Ectodermal cell (in vitro differentiated cells): Measurements from ENCODE around the gene ZNF205.

Source experiments
- H3K27ac ChIP-seq: 2 replicates; pipeline ENCODE4 v1.7.0; 2013; ENCODE audit warnings: mild to moderate bottlenecking, low read depth, low read length; ENCODE audit not compliant: insufficient read depth, poor library complexity, severe bottlenecking
- H3K27me3 ChIP-seq: 2 replicates; pipeline ENCODE4 v1.7.0; 2013; ENCODE audit warnings: mild to moderate bottlenecking, low read length; ENCODE audit not compliant: insufficient read depth, control insufficient read depth, poor library complexity, severe bottlenecking
- H3K36me3 ChIP-seq: one replicate; pipeline ENCODE4 v1.7.0; 2013; ENCODE audit warnings: low read length; ENCODE audit not compliant: control insufficient read depth, insufficient read depth
- H3K4me1 ChIP-seq: one replicate; pipeline ENCODE4 v1.7.0; 2013; ENCODE audit warnings: low read length; ENCODE audit not compliant: control insufficient read depth, insufficient read depth
- H3K4me3 ChIP-seq: 2 replicates; pipeline ENCODE4 v1.7.0; 2013; ENCODE audit warnings: low read depth, low read length, control low read depth; ENCODE audit not compliant: insufficient read depth
- H3K9me3 ChIP-seq: 2 replicates; pipeline ENCODE4 v1.7.0; 2013; ENCODE audit warnings: mild to moderate bottlenecking, low read length, moderate library complexity; ENCODE audit not compliant: control insufficient read depth
- WGBS, 2 experiments: methylation state at CpG; one replicate each; pipeline ENCODE4 v1.1.7; 2013; ENCODE audit warnings: missing lambda C conversion rate in 2 of 2; 5-methylcytosine and 5-hydroxymethylcytosine counted together

Gene ZNF205

DNA sequence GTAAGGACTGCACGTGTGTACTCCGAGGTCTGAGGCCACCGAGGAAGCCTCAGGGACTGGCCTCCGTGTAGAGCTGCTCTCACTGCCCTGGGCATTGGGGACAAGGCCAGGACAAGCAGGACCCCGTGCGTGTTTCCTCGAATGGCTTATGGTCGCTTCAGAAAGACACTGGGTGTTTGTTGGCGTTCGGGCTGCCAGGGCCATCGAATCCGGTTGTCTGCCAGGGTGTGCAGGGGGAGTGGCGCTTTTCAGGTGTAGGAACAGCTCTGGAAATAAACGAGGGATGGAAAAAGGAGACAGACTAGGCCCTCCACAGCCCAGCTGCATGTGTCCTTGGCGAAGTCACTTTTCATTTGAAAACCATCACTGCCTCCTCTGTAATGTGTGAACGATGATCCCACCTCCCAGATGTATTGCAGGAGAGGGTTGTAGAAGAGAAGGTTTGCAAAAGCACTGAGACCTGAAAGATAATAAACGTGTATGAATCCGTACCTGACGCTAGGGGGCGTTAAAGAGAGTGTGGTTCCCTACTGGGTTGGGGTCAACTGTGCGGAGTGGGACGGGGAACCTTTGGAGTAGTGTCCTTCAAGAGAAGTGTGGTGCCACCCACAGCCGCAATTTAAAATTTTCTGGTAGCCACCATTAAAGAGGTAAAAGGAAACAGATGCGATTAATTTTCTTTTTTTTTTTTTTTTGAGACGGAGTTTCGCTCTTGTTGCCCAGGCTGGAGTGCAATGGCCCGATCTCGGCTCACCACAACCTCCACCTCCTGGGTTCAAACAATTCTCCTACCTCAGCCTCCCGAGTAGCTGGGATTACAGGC is 11.2 kb upstream of the ZNF205 start:
- Histone ChIP-seq H3K4me3 (no peak overlapping the region), H3K4me1 (peaks cover 41% of the 10 kb centered on the region), H3K27me3 (peaks cover 20% of the 10 kb centered on the region), H3K36me3 (no peaks in the 10 kb centered on the region), H3K9me3 (no peaks in the 10 kb centered on the region), H3K27ac (no peak overlapping the region)
- WGBS, 2 experiments: 67% methylated on average over 26 to 27 of the region's 29 CpGs

DNA sequence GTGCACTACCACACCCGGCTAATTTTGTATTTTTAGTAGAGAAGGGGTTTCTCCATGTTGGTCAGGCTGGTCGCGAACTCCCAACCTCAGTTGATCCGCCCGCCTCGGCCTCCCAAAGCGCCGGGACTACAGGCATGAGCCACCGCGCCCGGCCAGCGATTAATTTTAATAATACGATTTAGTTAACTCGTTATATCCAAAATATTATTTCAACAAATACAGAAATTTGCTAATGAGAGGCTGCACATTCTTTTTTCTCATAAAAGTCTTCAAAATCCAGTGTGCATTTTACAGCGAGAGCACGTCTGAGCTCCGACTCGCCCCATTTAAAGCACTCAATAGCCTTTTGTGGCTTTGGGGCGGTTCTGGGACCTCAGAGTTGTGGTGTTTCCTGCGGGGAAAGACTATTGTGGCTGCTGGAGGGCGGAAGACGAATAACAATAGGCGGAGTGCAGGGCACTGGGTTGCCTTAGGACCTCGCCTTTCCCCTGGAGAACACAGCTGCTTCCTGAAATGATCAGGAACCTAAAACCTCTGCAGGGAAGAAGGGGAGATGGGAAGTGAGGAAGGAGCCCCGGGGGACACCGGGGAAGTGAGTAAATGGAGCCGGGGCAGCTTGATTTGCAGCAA is 10.4 kb upstream of the ZNF205 start:
- no peaks in the 10 kb centered on the region for H3K9me3 ChIP-seq
- H3K27me3 ChIP-seq: peaks cover 20% of the 10 kb centered on the region
- H3K36me3 ChIP-seq: no peaks in the 10 kb centered on the region
- no peak overlapping the region for H3K4me3 ChIP-seq
- 34 to 43% methylated on average over 27 of the region's 27 CpGs for WGBS, 2 experiments
- peak overlapping the region; percentile 69 for H3K27ac ChIP-seq
- peaks cover 38% of the 10 kb centered on the region for H3K4me1 ChIP-seq

DNA sequence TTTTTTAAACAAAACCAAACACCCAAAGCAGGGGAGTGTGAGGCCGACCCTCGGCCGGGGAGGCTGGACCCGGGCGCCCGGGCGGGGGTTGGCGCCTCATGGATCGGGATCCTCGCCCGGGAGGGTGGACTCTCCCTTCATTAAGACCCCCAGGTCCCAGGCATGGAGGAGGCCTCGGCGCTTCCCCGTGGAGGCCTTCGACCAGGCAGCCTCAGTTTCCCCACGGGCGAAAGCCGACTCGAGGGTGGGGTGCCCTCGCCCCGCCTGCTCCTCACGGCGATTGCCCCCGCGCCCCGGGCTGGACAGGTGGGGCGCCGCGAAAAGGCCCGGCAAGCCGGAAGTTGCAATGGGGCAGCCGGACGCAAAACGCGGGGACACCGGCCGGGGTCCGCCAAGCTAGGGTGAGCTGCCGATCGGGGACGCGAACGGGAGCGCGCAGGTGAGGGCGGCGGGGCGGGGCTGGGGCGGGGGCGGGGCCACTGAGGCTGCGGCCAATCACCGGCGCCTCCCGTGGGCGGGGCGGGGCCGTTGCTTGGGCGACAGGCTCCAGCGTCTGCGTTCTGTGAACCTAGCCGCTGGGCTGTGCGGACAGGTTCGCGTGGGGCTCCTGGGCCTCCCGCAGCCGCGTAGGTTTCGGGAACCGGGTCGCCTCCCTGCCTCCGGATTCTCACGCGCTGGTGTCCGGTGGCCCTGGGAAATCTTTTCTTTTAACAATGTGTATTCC is 6.0 kb upstream of the ZNF205 start:
- H3K36me3 ChIP-seq: no peaks in the 10 kb centered on the region
- H3K27me3 ChIP-seq: peaks cover 3% of the 10 kb centered on the region
- 1% methylated on average over 74 of the region's 74 CpGs for WGBS, 2 experiments
- no peaks in the 10 kb centered on the region for H3K9me3 ChIP-seq
- peak overlapping the region; percentile 83 for H3K4me3 ChIP-seq
- no peak overlapping the region for H3K27ac ChIP-seq
- H3K4me1 ChIP-seq: peaks cover 4% of the 10 kb centered on the region

DNA sequence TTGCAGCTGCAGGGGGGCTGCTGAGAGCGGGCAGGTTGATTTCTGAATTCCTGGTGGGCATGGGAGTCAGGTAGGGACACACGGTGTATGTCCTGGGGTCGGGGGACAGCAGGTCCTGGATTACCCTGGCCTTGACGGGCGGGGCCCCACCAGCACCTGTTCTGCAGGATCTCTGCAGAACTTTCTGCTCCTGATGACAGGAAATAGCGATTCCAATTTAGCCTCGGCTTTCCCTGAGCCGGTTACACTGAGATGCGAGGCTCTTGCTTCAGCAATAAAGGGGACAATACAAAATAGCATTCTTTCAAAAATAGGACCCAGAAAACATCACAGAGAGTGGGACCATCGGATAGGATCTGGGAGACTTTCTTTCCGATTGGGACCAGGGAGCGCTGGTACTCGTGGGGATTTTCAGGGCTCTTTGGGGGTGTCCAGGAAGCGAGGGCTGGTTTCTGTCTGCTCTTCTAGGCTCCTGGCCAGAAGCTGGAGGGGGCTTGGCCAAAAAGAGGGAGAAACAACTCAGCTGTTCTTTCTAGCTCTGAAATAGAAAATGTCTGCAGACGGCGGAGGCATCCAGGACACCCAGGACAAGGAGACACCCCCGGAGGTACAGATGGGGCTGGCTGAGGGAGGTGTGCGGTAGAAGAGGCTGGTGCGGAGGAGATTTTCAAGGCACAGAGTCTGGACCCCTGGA is 642 bp downstream of the ZNF205 start:
- Histone ChIP-seq H3K9me3 (no peaks in the 10 kb centered on the region), H3K27me3 (no peaks in the 10 kb centered on the region), H3K4me1 (peaks cover 12% of the 10 kb centered on the region), H3K27ac (no peak overlapping the region), H3K36me3 (peaks cover 7% of the 10 kb centered on the region), H3K4me3 (peak overlapping the region; percentile 98)
- 46 to 47% methylated on average over 19 of the region's 19 CpGs for WGBS, 2 experiments

DNA sequence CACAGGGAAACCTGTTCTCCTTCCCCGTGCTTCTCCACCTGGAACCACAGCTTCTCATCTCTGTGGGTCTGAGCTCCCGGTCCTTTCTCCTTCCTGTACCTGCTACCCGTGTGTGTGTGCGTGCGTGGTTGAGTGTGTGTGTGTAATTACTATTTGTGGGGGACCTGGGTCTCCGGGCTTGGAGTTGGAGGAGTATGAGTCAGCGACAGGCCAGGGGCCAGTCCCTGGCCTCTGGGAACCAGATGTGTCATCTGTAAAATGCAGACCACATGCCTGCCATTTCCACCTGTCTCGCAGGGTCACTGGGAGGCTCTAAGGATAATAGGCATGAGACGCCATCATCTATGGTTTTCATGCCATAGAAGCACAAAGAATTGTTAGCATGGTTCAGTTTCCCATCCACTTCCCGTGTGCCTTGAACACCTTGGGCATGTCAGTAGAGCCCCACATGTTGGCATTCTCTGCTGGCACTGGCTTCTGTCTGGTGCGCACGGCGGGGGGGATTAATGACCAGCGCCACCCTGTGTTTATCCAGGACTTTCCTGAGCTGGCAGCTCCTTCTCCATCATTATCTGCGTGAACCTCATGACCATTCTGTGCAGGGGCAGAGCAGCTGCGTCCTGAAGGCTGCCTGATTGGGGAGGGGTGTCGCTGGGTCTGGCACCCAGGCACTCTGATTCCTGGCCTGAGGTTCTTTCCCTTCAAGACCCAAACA is 1.5 kb downstream of the ZNF205 start:
- H3K27me3 ChIP-seq: no peaks in the 10 kb centered on the region
- no peaks in the 10 kb centered on the region for H3K9me3 ChIP-seq
- H3K36me3 ChIP-seq: peaks cover 10% of the 10 kb centered on the region
- H3K4me3 ChIP-seq: no peak overlapping the region
- no peak overlapping the region for H3K27ac ChIP-seq
- peaks cover 12% of the 10 kb centered on the region for H3K4me1 ChIP-seq
- 87 to 88% methylated on average over 17 of the region's 17 CpGs for WGBS, 2 experiments

DNA sequence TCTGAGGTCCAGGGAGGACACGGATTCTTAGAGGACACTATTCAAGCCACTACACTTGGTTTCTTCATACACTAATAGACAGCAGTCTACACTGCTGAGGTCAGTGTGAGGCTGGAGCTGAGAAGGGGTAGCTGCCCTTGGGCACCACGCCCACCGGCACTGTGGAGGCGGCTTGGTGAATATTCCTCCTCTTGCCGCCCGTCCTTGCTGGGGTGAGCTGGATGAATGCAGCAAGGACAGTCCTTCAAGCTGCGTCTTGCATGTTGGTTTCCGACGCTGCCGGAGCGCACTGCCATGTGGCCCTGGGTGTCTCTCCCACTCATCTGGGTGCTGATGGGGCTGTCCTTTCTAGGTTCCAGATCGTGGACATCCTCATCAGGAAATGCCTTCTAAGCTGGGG is 2.6 kb downstream of the ZNF205 start:
- H3K36me3 ChIP-seq: peaks cover 10% of the 10 kb centered on the region
- no peaks in the 10 kb centered on the region for H3K27me3 ChIP-seq
- no peak overlapping the region for H3K4me3 ChIP-seq
- 96% methylated on average over 12 of the region's 12 CpGs for WGBS, 2 experiments
- peaks cover 12% of the 10 kb centered on the region for H3K4me1 ChIP-seq
- H3K9me3 ChIP-seq: no peaks in the 10 kb centered on the region
- H3K27ac ChIP-seq: no peak overlapping the region

DNA sequence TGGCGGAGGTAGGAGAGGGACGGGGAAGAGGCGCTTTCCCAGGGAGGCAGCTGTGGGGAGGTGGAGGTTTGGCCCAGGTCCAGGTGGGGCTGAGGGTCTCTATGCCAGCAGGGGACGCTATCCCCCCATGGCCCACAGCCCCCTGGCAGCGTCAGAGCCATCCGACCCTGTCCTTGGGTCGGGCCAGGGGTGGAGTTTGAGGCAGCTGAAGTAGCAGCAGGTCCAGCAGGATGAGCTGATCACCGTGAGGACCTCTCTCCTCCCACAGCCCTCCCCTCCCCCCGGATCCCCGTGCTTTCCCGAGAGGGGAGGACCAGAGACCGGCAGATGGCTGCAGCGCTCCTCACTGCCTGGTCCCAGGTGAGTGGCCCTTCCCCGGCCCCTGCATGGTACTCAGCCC is 3.2 kb downstream of the ZNF205 start:
- peaks cover 10% of the 10 kb centered on the region for H3K36me3 ChIP-seq

DNA sequence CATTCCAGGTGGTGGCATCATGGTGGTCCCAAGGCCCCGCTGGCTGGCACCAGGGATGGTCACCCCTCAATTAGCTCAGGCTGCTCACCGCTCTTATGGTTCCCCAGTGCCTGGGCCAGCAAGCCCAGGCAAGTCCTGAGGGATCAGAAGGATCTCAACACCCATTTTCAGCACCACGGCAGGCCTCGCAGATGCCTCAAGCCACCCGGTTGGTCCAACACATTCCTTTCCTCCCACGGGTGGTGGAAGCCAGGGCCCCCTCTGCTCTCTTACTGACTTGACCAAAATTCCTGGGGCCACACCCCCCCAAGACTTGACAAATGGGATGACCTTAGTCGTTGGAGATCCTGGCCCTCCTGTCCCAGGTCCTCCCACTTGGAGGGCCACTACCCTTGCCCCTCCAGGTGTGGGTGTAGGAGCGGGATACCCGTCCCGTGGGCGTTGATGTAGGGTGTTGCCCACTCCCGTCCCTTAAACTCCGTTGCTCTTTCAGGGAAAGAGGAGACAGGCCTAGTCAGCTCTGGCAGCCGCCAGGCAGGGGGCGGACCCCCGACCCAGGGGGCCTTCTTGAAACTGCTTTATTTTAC is 5.9 kb downstream of the ZNF205 start:
- Histone ChIP-seq H3K27me3 (no peaks in the 10 kb centered on the region), H3K9me3 (no peaks in the 10 kb centered on the region), H3K36me3 (peaks cover 10% of the 10 kb centered on the region), H3K27ac (no peak overlapping the region), H3K4me3 (no peak overlapping the region), H3K4me1 (peaks cover 8% of the 10 kb centered on the region)
- 91 to 92% methylated on average over 16 of the region's 16 CpGs for WGBS, 2 experiments

More for the DNA sequence above, 3.2 kb downstream of the ZNF205 start:
- H3K27me3 ChIP-seq: no peaks in the 10 kb centered on the region
- peaks cover 12% of the 10 kb centered on the region for H3K4me1 ChIP-seq
- H3K27ac ChIP-seq: no peak overlapping the region
- no peak overlapping the region for H3K4me3 ChIP-seq
- 81 to 87% methylated on average over 14 of the region's 14 CpGs for WGBS, 2 experiments
- no peaks in the 10 kb centered on the region for H3K9me3 ChIP-seq

DNA sequence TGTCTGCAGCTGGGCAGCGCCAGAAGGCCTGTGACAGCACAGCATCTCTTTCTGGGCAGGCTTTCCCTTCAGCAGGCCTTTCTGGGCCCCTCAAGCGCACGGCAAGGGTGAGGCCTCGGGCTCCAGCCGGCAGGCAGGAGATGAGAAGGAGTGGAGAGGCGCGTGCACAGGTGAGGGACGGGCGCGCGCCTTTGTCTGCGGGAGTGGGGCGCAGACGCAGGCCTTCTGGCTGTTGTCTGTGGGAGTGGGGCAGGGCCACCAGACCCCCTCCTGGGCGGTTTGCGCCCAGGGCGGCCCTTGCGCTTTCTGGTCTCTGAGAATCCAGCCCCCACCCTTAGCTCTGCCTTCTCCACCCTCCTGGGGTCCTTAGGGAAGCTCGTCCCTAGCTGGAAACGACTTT is 6.5 kb downstream of the ZNF205 start:
- Histone ChIP-seq H3K36me3 (peaks cover 10% of the 10 kb centered on the region), H3K9me3 (no peaks in the 10 kb centered on the region), H3K27ac (no peak overlapping the region), H3K27me3 (no peaks in the 10 kb centered on the region), H3K4me3 (no peak overlapping the region), H3K4me1 (peaks cover 3% of the 10 kb centered on the region)
- 94 to 97% methylated on average over 20 of the region's 20 CpGs for WGBS, 2 experiments
